ENCODE data around the gene LASP1NB.

The LASP1NB gene

GRCh38 chr17:38888842-38889241, 36.6 kb upstream of the LASP1NB start:
- Histone ChIP-seq H3K36me3 (ENCODE audit: insufficient read depth, low read length) (peaks cover 37% of the 10 kb centered on the region), H3K4me3 (ENCODE audit: low read depth in 1 of 2, low read length in 2 of 2) (no peak overlapping the region), H3K9me3 (ENCODE audit: low read length) (no peaks in the 10 kb centered on the region), H3K27ac (ENCODE audit: low read depth, low read length) (no peak overlapping the region), H3K9ac (ENCODE audit: low read length) (no peak overlapping the region), H3K4me1 (ENCODE audit: insufficient read depth, low read length) (peaks cover 51% of the 10 kb centered on the region), H3K27me3 (ENCODE audit: control insufficient read depth in 1 of 2, insufficient read depth in 2 of 2, low read length in 2 of 2) (no peaks in the 10 kb centered on the region)

DNA sequence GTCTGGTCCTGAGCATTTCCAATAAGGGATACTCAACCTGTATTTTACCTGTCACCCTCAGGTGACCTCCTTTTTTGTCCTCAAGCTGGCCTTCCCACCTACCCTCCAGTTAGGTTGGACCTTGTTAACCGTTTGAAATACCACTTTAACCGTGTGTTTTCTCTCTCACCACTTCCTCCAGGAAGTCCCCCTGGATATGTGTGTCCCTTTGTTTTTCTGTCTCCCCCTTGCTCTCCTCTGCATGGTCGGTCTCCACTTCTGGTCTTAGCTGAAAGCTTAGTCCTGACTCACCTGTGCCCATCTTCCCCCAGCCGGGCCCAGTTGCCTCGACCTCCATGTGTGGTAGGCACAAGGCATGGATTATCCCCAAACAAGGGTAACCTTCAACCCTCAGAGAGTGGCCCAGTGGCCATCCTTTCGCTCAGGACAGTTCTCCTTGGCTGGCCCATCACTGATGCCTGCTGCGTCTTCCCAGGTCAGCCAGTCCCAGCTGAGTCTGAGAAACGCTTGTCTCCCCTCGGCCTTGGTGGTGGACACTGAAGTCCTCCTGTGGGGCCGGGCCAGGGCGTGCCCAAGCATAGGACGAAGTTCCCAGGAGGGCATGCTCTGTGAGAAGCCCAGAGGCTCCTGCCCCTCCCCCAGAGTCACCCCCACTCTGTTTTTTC, 35.5 kb upstream of the LASP1NB start:
- Histone ChIP-seq H3K27me3 (ENCODE audit: control insufficient read depth in 1 of 2, insufficient read depth in 2 of 2, low read length in 2 of 2) (no peaks in the 10 kb centered on the region), H3K27ac (ENCODE audit: low read depth, low read length) (no peak overlapping the region), H3K9ac (ENCODE audit: low read length) (no peak overlapping the region), H3K4me3 (ENCODE audit: low read depth in 1 of 2, low read length in 2 of 2) (no peak overlapping the region), H3K4me1 (ENCODE audit: insufficient read depth, low read length) (peaks cover 52% of the 10 kb centered on the region), H3K9me3 (ENCODE audit: low read length) (no peaks in the 10 kb centered on the region), H3K36me3 (ENCODE audit: insufficient read depth, low read length) (peaks cover 42% of the 10 kb centered on the region)

DNA sequence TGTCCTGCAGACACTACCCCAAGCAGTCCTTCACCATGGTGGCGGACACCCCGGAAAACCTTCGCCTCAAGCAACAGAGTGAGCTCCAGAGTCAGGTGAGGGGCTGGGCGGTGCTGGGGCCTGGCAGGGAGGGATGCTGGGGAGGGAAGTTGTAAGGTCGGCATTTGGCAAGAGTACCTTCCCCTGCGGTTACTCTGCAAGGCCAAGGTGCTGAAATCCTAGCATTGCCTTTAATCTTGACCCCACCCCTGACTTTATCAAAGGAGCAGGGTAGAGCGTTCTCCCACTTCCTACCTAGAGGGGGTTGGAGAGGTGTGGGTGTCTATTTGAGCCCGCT, 35.0 kb upstream of the LASP1NB start:
- peaks cover 43% of the 10 kb centered on the region for H3K36me3 ChIP-seq (ENCODE audit: insufficient read depth, low read length)
- H3K9ac ChIP-seq (ENCODE audit: low read length) = no peak overlapping the region

GRCh38 chr17:38891441-38891840, 34.0 kb upstream of the LASP1NB start:
- Histone ChIP-seq H3K27me3 (ENCODE audit: control insufficient read depth in 1 of 2, insufficient read depth in 2 of 2, low read length in 2 of 2) (no peaks in the 10 kb centered on the region), H3K9me3 (ENCODE audit: low read length) (no peaks in the 10 kb centered on the region), H3K27ac (ENCODE audit: low read depth, low read length) (no peak overlapping the region), H3K36me3 (ENCODE audit: insufficient read depth, low read length) (peaks cover 53% of the 10 kb centered on the region), H3K4me3 (ENCODE audit: low read depth in 1 of 2, low read length in 2 of 2) (no peak overlapping the region), H3K4me1 (ENCODE audit: insufficient read depth, low read length) (peaks cover 43% of the 10 kb centered on the region), H3K9ac (ENCODE audit: low read length) (no peak overlapping the region)

More for the DNA sequence above, 35.0 kb upstream of the LASP1NB start:
- Histone ChIP-seq H3K4me1 (ENCODE audit: insufficient read depth, low read length) (peaks cover 47% of the 10 kb centered on the region), H3K9me3 (ENCODE audit: low read length) (no peaks in the 10 kb centered on the region), H3K27ac (ENCODE audit: low read depth, low read length) (no peak overlapping the region), H3K4me3 (ENCODE audit: low read depth in 1 of 2, low read length in 2 of 2) (no peak overlapping the region), H3K27me3 (ENCODE audit: control insufficient read depth in 1 of 2, insufficient read depth in 2 of 2, low read length in 2 of 2) (no peaks in the 10 kb centered on the region)

DNA sequence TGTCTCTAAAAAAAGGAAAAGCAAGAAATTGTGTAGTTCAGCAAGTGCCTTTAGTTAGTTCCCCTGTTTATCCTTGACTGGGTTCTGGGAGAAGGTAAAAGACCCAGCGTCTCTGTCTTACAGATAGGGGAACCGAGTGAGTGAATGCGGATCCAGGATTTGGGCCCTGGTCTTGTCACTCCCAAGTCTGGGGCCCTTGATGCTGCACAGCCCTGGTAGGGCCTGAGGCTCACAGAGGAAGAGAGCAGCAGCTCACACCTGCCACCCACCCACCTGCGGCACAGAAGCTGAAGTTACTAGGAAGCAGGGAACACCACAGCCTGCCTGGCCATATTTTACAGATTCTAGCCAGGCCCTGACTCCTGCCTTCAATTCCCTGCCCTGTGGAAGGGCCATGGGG, 33.3 kb upstream of the LASP1NB start:
- Histone ChIP-seq H3K4me3 (ENCODE audit: low read depth in 1 of 2, low read length in 2 of 2) (no peak overlapping the region), H3K9me3 (ENCODE audit: low read length) (no peaks in the 10 kb centered on the region), H3K36me3 (ENCODE audit: insufficient read depth, low read length) (peaks cover 59% of the 10 kb centered on the region), H3K27me3 (ENCODE audit: control insufficient read depth in 1 of 2, insufficient read depth in 2 of 2, low read length in 2 of 2) (no peaks in the 10 kb centered on the region), H3K27ac (ENCODE audit: low read depth, low read length) (no peak overlapping the region), H3K9ac (ENCODE audit: low read length) (no peak overlapping the region), H3K4me1 (ENCODE audit: insufficient read depth, low read length) (peaks cover 43% of the 10 kb centered on the region)

DNA sequence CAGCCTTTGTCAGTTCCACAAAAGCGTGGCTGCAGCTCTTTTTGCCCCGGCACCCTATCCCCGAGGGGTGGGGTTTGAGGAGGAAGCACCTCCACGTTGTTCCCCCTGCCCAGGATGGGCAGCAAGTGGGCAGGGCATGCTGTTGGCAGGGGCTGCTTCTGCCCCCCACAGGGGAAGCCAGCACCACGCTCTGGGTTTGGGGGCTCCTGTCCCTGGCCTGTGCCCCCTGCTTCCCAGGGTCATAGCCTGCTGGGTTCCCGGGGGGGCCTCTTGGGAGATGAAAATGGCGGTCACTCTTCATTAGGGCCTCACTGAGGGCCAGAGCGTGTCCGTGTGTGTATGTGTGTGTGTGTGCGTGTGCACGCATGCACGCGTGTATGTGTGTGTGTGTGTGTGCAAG, 32.8 kb upstream of the LASP1NB start:
- Histone ChIP-seq H3K4me1 (ENCODE audit: insufficient read depth, low read length) (peaks cover 43% of the 10 kb centered on the region), H3K36me3 (ENCODE audit: insufficient read depth, low read length) (peaks cover 64% of the 10 kb centered on the region), H3K9me3 (ENCODE audit: low read length) (no peaks in the 10 kb centered on the region), H3K4me3 (ENCODE audit: low read depth in 1 of 2, low read length in 2 of 2) (no peak overlapping the region), H3K9ac (ENCODE audit: low read length) (no peak overlapping the region), H3K27me3 (ENCODE audit: control insufficient read depth in 1 of 2, insufficient read depth in 2 of 2, low read length in 2 of 2) (no peaks in the 10 kb centered on the region), H3K27ac (ENCODE audit: low read depth, low read length) (no peak overlapping the region)

DNA sequence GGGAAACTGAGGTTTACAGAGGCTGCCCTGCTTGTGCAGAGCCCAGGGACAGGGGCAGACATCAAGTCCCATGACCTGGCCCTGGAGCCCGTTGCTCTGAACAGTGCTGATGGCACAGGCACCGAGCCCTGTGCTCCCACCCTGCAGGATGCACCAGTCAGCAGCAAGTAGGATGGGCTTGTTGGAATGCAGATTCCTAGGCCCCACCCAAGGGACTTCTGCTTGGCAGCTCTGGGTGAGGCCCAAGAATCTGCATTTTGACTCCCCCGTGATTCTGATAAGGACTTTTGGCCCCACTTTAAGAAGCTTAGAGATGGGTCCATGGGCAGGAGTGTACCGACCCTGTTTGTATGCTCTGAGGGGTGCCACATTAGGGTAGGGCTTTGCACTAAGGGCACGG, 32.3 kb upstream of the LASP1NB start:
- Histone ChIP-seq H3K27ac (ENCODE audit: low read depth, low read length) (peak overlapping the region; percentile 56), H3K36me3 (ENCODE audit: insufficient read depth, low read length) (peaks cover 65% of the 10 kb centered on the region), H3K9ac (ENCODE audit: low read length) (no peak overlapping the region), H3K9me3 (ENCODE audit: low read length) (no peaks in the 10 kb centered on the region), H3K27me3 (ENCODE audit: control insufficient read depth in 1 of 2, insufficient read depth in 2 of 2, low read length in 2 of 2) (no peaks in the 10 kb centered on the region), H3K4me3 (ENCODE audit: low read depth in 1 of 2, low read length in 2 of 2) (no peak overlapping the region), H3K4me1 (ENCODE audit: insufficient read depth, low read length) (peaks cover 46% of the 10 kb centered on the region)

DNA sequence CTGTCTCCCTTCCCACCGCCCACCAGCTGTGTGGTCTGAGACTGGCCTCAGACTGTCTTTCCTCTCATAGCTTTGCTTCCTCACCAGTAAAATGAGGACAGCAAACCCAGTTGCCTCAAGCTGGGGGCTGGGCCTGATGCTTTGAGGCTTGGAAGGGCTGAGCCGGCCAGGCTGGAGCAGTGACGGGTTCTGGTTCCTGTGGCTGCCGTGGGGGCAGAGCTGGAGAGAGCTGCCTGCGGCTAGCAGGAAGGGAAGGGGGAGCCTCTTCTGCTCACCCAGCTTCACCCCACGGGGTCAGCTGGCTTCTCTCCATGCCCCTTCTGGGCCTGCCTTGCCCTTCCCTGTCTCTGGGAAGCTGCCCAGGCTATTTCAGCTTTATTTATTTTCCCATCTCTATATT, 31.8 kb upstream of the LASP1NB start:
- Histone ChIP-seq H3K4me3 (ENCODE audit: low read depth in 1 of 2, low read length in 2 of 2) (no peak overlapping the region), H3K9ac (ENCODE audit: low read length) (no peak overlapping the region), H3K9me3 (ENCODE audit: low read length) (no peaks in the 10 kb centered on the region), H3K36me3 (ENCODE audit: insufficient read depth, low read length) (peaks cover 68% of the 10 kb centered on the region), H3K27me3 (ENCODE audit: control insufficient read depth in 1 of 2, insufficient read depth in 2 of 2, low read length in 2 of 2) (no peaks in the 10 kb centered on the region), H3K27ac (ENCODE audit: low read depth, low read length) (peak overlapping the region; percentile 56), H3K4me1 (ENCODE audit: insufficient read depth, low read length) (peaks cover 51% of the 10 kb centered on the region)

GRCh38 chr17:38894276-38894675, 31.1 kb upstream of the LASP1NB start:
- H3K27me3 ChIP-seq (ENCODE audit: control insufficient read depth in 1 of 2, insufficient read depth in 2 of 2, low read length in 2 of 2) = no peaks in the 10 kb centered on the region
- H3K36me3 ChIP-seq (ENCODE audit: insufficient read depth, low read length) = peaks cover 75% of the 10 kb centered on the region
- no peak overlapping the region for H3K27ac ChIP-seq (ENCODE audit: low read depth, low read length)
- H3K4me3 ChIP-seq (ENCODE audit: low read depth in 1 of 2, low read length in 2 of 2) = no peak overlapping the region
- no peak overlapping the region for H3K9ac ChIP-seq (ENCODE audit: low read length)
- H3K9me3 ChIP-seq (ENCODE audit: low read length) = no peaks in the 10 kb centered on the region
- H3K4me1 ChIP-seq (ENCODE audit: insufficient read depth, low read length) = peaks cover 58% of the 10 kb centered on the region

DNA sequence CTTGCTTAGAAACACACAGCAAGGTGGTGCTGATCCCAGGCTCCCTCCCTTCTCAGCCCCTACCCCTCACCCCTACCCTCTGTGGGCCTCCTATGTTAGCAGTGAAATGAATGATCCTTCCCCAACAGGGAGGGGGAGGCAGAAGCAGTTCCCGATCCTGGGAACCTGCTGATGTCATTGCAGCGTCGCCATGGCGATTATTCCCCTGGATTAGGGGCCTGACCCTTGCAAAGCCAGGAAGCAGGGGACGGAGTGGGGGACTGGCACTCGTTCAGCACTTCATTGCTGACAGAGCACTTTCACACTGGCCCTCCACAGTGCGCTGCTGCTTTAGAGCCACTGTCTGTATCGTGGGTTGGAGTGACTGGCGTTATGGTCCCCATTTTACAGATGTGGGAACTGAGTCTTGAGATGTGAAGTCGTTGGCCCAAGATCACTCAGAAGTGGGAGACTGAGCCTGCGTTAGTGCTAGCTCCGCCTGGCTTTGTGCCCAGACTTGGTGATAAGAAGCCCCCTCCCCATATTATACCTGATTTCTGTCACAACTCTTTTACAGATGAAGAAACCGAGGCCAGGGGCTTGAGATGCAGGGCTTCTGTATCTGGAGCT, 29.0 kb upstream of the LASP1NB start:
- Histone ChIP-seq H3K4me3 (ENCODE audit: low read depth in 1 of 2, low read length in 2 of 2) (no peak overlapping the region), H3K4me1 (ENCODE audit: insufficient read depth, low read length) (peaks cover 71% of the 10 kb centered on the region), H3K9ac (ENCODE audit: low read length) (no peak overlapping the region), H3K36me3 (ENCODE audit: insufficient read depth, low read length) (peaks cover 61% of the 10 kb centered on the region), H3K27me3 (ENCODE audit: control insufficient read depth in 1 of 2, insufficient read depth in 2 of 2, low read length in 2 of 2) (no peaks in the 10 kb centered on the region), H3K27ac (ENCODE audit: low read depth, low read length) (no peak overlapping the region), H3K9me3 (ENCODE audit: low read length) (no peaks in the 10 kb centered on the region)

DNA sequence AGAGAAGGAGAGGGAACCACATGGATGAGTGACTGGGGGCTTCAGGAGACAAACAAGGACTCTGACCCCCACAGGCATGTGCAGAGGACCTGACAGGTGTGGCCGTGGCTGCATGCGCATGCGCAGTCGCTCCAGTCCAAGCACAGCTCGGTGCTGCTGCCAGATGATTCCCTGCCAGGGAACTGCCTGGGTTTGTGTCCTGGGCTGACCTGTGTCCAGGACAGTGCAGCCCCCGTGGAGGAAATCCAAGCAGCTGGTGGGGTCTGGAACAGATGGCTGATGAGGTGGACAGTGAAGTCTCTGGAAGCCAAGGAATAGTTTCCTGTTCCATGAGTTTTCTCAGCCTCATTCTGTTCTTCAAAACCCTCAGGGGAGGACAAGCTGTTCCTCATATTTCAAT, 28.2 kb upstream of the LASP1NB start:
- H3K4me1 ChIP-seq (ENCODE audit: insufficient read depth, low read length) = peaks cover 72% of the 10 kb centered on the region
- no peaks in the 10 kb centered on the region for H3K27me3 ChIP-seq (ENCODE audit: control insufficient read depth in 1 of 2, insufficient read depth in 2 of 2, low read length in 2 of 2)
- H3K27ac ChIP-seq (ENCODE audit: low read depth, low read length) = peak overlapping the region; percentile 57
- no peaks in the 10 kb centered on the region for H3K9me3 ChIP-seq (ENCODE audit: low read length)
- no peak overlapping the region for H3K4me3 ChIP-seq (ENCODE audit: low read depth in 1 of 2, low read length in 2 of 2)
- H3K9ac ChIP-seq (ENCODE audit: low read length) = no peak overlapping the region
- H3K36me3 ChIP-seq (ENCODE audit: insufficient read depth, low read length) = peaks cover 53% of the 10 kb centered on the region

- Histone ChIP-seq H3K9ac (ENCODE audit: low read length) (no peak overlapping the region), H3K4me1 (ENCODE audit: insufficient read depth, low read length) (peaks cover 67% of the 10 kb centered on the region), H3K27me3 (ENCODE audit: control insufficient read depth in 1 of 2, insufficient read depth in 2 of 2, low read length in 2 of 2) (no peaks in the 10 kb centered on the region), H3K27ac (ENCODE audit: low read depth, low read length) (peak overlapping the region; percentile 57), H3K36me3 (ENCODE audit: insufficient read depth, low read length) (peaks cover 47% of the 10 kb centered on the region), H3K4me3 (ENCODE audit: low read depth in 1 of 2, low read length in 2 of 2) (no peak overlapping the region), H3K9me3 (ENCODE audit: low read length) (no peaks in the 10 kb centered on the region)
Measured at GRCh38 chr17:38897671-38898290, 27.6 kb upstream of the LASP1NB start.
